Heart right ventricle (tissue), 16 donors: Measurements from ENCODE around the gene NBL1. TPM values are rescaled to one million over a fixed set of nuclear protein-coding genes. Genes with fewer than 3 reads are reported as not detected.

ENCODE experiments used
- ATAC-seq, 8 donors: fragments of 200-7000 bp; cut with Tn5 transposase; one replicate each; pipeline ENCODE4 v1.9.1; 2020; ENCODE audit warnings: mild to moderate bottlenecking in 8 of 8, moderate library complexity in 8 of 8, moderate number of reproducible peaks in 1 of 8
- DNase-seq, 2 donors: peaks; one replicate each; pipeline ENCODE4 v3.0.0-alpha.2; 2020
- H3K27ac ChIP-seq, 10 donors: fragments of 200-600 bp; sonication (generic) in 2 of 10; one replicate each; pipeline versions ENCODE4 v1.5.0 to v1.8.0; 2020 to 2022; ENCODE audit warnings: mild to moderate bottlenecking in 3 of 10
- H3K27me3 ChIP-seq, 7 donors: fragments of 200-600 bp; one replicate each; pipeline ENCODE4 v1.8.0; 2021 to 2022; ENCODE audit warnings: mild to moderate bottlenecking in 2 of 7
- H3K36me3 ChIP-seq, 9 donors: fragments of 200-600 bp; sonication (generic) in 1 of 9; one replicate each; pipeline versions ENCODE4 v1.5.0 to v1.8.0; 2020 to 2022; ENCODE audit warnings: mild to moderate bottlenecking in 2 of 9
- H3K4me1 ChIP-seq, 9 donors: fragments of 200-600 bp; sonication (generic) in 1 of 9; one replicate each; pipeline versions ENCODE4 v1.5.0 to v1.8.0; 2020 to 2022; ENCODE audit warnings: mild to moderate bottlenecking in 4 of 9
- H3K4me3 ChIP-seq, 10 donors: fragments of 200-600 bp; sonication (generic) in 2 of 10; one replicate each; pipeline versions ENCODE4 v1.5.0 to v1.8.0; 2020 to 2022; ENCODE audit warnings: mild to moderate bottlenecking in 7 of 10, moderate library complexity in 2 of 10
- H3K9me3 ChIP-seq, 11 donors: fragments of 200-600 bp in 10 of 11; sonication (generic) in 2 of 11; one replicate each; pipeline versions ENCODE4 v1.5.0 to v1.8.0; 2013 to 2022; ENCODE audit warnings: mild to moderate bottlenecking in 2 of 11, control low read depth in 1 of 11, moderate library complexity in 1 of 11
- WGBS, 2 donors: extraction: QIAGEN DNeasy Blood & Tissue Kit; methylation state at CpG; one replicate each; pipeline ENCODE4 v1.1.7; 2013; ENCODE audit warnings: inconsistent platforms in 1 of 2; 5-methylcytosine and 5-hydroxymethylcytosine counted together
- intact Hi-C, 10 donors: fragments of 100-400 bp; cut with DNase I; formaldehyde crosslinking; loops; one replicate each; pipeline versions ENCODE4 v1.11.1 to v1.14.2; 2022
- polyA plus RNA-seq, 2 donors: library from polyadenylated mRNA; stranded (reverse); fragments of 200-250 nt; gene quantifications; one replicate each; pipeline ENCODE4 v1.2.3, GENCODE V29; 2013
- total RNA-seq, 10 donors: library from RNA; stranded (reverse); fragmentation: NEBNext Ultra II Directional in 3 of 10; extraction: Animal tissue kit (Norgen Biotek cat#: 25700) in 3 of 10; gene quantifications; one replicate each; pipeline versions ENCODE4 v1.2.1 to v1.2.4, GENCODE V29; 2021 to 2023
- TF ChIP-seq, protein P1 (sequence below), 9 donors: fragments of 200-600 bp; sonication (generic) in 2 of 9; IDR thresholded peaks; one replicate each; pipeline versions ENCODE4 v1.5.0 to v1.8.0; 2021 to 2022; ENCODE audit warnings: antibody characterized with exemption in 9 of 9, mild to moderate bottlenecking in 5 of 9, moderate library complexity in 1 of 9
- donor health status: Arrhythmogenic right ventricular cardiomyopathy.
- donor health status: ischemic (EF 13 %, LVEDD 7.1; RV severe dilation, severe dysfunction).
- donor health status: healthy with polysubstance abuse.
- donor health status: DM: no; HTN: yes; CAD: no.
- donor health status: DM: no; HTN: no; CAD: no.
- donor health status: ischemic (EF 25% LVEDD 6.9; RV normal size, moderate dysfunction).
- donor health status: ischemic (EF 25% LVEDD 5.7; RV mildly dilated, moderate dysfunction).
- donor health status: healthy.
- donor health status: DM: yes; HTN: yes; CAD: no.
- donor health status: Ischemic cardiomyopathy.
- donor health status: ischemic (EF 35%, LVEDD 5.7; RV mildly dilated, moderate dysfunction).
- donor health status: nonischemic (EF 11% LVEDD 7.7; RV severe dilation, severe dysfunction).
- donor health status: DM: yes; HTN: yes; CAD: no.
- donor health status: PGD.
- donor health status: ischemic (EF 29% LVEDD 5.4; RV normal size, mild dysfunction).
- donor health status: nonischemic (EF 23%, LVEDD 6.1; RV moderate dilation, normal function).

The NBL1 gene
- total and polyA plus RNA-seq, 12 donors: 18.5 to 48.7 (median 38.3) TPM

DNA sequence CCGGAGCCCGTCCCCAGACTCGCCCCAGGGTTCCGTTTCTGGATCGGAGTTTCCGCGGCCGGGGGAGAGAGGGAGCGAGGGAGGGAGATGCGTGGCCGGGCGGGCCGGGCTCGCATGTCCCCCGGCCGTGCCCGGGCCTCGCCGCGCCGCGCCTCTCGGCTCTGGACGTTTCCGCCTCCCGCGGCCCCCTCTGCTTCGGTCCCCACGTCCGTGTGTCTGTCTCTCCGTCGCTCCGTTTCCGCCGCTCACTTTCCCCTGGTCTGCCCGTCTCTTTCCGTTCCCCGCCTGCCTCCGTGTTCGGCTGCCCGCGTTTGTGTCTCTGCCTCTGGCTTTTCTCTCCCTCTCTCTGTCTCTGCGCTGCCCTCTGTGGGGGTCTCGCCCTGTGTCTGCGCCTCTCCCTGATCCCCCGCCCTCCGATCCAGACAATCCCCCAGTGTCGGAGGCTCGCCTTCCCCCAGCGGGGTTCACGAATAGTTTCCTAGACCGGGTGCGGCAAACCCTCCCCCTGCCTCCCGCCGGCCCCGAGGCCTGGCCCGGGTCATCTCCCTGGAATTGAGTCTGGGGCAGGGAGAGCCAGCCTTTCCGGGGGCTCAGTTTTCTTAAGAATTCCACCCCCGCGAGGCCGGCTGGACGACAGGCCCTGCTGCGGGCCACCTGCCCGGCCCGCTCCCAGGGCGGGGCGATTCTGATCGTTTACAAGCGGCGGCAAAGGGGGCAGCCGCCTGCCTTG is 735 bp downstream of the NBL1 start:
- Histone ChIP-seq H3K36me3 (no peaks in the 10 kb centered on the region), H3K27me3 (peaks cover 0 to 42% (median 0%) of the 10 kb centered on the region in 7 donors), H3K27ac (peak overlapping the region; percentile 78 to 95 (median 92)), H3K4me3 (peak overlapping the region; percentile 44 to 88 (median 72)), H3K9me3 (no peaks in the 10 kb centered on the region), H3K4me1 (peaks cover 5 to 67% (median 51%) of the 10 kb centered on the region in 9 donors)
- intact Hi-C loops: loop anchor here (5.0 to 10.0 kb wide), 7 partner anchors 38 to 253 kb away; partner anchors contain the start of gene CAPZB (in 6 of the 10)
- peak; percentile 41 to 49 for DNase-seq
- peak; percentile 4 to 33 (median 21) for ATAC-seq
- TF ChIP-seq, protein P1, sequence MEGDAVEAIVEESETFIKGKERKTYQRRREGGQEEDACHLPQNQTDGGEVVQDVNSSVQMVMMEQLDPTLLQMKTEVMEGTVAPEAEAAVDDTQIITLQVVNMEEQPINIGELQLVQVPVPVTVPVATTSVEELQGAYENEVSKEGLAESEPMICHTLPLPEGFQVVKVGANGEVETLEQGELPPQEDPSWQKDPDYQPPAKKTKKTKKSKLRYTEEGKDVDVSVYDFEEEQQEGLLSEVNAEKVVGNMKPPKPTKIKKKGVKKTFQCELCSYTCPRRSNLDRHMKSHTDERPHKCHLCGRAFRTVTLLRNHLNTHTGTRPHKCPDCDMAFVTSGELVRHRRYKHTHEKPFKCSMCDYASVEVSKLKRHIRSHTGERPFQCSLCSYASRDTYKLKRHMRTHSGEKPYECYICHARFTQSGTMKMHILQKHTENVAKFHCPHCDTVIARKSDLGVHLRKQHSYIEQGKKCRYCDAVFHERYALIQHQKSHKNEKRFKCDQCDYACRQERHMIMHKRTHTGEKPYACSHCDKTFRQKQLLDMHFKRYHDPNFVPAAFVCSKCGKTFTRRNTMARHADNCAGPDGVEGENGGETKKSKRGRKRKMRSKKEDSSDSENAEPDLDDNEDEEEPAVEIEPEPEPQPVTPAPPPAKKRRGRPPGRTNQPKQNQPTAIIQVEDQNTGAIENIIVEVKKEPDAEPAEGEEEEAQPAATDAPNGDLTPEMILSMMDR (IDR thresholded peaks at IDR 0.05): no peak
- WGBS, 2 donors: 7 to 8% methylated on average over 64 to 71 of the region's 71 CpGs

DNA sequence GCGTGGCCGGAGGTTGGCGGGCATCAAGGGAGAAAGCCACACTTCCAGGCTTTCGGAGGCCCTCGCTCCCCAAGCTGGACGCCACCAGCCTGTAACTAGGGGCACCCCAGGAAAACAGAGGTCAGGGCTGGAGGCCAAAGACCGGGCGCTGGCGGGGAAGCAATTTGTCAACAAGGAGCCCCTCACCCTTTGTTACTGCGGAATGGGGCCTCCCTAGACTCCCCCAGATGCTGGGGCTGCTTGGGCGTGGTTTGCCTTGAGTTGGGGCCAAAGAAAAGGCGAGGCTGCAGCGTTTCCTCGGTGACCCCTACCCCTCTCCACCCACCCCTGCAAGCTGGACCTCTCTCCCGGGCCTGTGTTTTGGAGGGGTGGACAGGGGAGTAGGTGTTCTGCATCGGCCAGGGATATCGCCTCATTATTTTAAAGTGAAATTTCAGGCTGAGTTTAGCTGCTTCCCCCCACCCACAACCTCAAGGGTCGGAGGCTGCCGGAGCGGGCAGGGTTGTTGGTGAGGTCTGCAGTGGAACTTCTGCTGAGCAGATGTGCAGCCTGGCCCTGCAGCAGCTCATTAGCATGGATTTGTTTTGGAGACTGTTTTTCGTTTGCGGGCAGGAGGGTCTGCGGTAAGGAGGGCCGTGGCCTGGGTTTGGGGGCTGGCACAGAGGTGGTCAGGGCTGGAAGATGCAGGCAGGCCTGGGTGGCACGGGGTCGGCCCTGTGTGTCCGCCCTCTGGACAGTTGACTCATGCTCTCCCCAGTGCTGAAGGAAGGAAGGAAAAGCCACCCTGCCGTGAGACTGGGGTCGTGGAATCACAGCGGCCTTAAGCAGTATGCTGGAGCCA is 1.5 kb downstream of the NBL1 start:
- TF ChIP-seq, protein P1 (IDR thresholded peaks at IDR 0.05): no peak
- ATAC-seq: peak in 5 of 8 donors; percentile 2 to 10 (median 6)
- intact Hi-C loops: loop anchor here in 9 of 10 donors (5.0 to 10.0 kb wide), 5 partner anchors 48 to 253 kb away; partner anchors contain the start of gene CAPZB (in 6 of the 9)
- 40 to 54% methylated on average over 30 of the region's 30 CpGs for WGBS, 2 donors
- peaks cover 0 to 42% (median 0%) of the 10 kb centered on the region in 7 donors for H3K27me3 ChIP-seq
- H3K4me1 ChIP-seq: peaks cover 12 to 70% (median 57%) of the 10 kb centered on the region in 9 donors
- no peaks in the 10 kb centered on the region for H3K9me3 ChIP-seq
- peak in 1 of 2 donors; percentile 52 for DNase-seq
- no peaks in the 10 kb centered on the region for H3K36me3 ChIP-seq
- peak overlapping the region; percentile 78 to 95 (median 92) for H3K27ac ChIP-seq
- peak overlapping the region; percentile 44 to 88 (median 72) for H3K4me3 ChIP-seq

DNA sequence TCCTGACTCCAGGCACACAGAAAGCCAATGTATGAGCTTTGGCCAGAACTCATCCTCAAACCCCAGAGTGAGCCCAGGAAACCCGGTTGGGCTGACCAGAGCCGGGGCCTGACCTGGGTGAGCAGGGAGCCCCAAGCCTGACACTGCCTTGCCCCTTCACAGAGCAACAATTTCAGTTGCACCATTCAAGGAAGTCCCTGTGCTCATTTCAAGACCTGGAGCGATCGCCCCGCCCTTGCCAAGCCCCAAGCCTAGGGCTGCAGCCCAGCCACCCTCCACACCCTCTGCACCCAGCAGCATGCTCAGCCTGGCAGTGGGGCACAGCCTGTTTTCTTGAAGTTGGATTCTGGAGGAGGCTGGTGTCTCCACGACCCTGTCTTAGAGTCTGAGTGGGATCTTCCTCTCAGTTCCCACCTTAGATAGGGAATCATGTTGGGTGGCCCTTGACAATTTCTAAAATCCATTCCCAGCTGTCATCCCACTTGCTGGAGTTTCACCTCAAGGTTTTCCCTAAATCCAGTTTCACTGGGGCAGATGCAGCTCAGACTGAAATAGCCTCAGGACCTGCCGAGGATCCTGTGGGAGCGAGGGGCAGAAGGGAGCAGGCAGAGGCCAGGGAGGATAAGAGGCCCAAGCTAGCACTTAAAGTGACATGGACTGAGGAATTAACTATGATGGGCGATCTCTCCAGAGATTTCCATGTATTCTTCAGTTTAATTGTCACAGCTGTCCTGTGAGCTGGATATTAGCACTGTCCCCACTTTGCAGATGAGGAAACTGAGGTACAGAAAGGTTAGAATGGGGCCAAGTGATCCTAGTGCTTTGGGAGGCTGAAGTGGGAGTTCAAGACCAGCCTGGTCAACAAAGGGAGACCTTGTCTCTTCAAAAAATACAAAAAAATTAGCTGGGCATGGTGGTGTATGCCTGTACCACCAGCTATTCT is 2.5 kb downstream of the NBL1 start:
- ATAC-seq (no peak), DNase-seq (no peak)
- Histone ChIP-seq H3K4me3 (peak overlapping the region in 9 of 10 donors; percentile 51 to 88 (median 72)), H3K36me3 (no peaks in the 10 kb centered on the region), H3K9me3 (no peaks in the 10 kb centered on the region), H3K27me3 (peaks cover 0 to 42% (median 0%) of the 10 kb centered on the region in 7 donors), H3K4me1 (peaks cover 17 to 77% (median 65%) of the 10 kb centered on the region in 9 donors), H3K27ac (peak overlapping the region in 9 of 10 donors; percentile 81 to 95 (median 92))
- WGBS, 2 donors: 73 to 83% methylated on average over 9 of the region's 9 CpGs
- TF ChIP-seq, protein P1 (IDR thresholded peaks at IDR 0.05): no peak
- intact Hi-C loops: loop anchor here in 9 of 10 donors (5.0 to 10.0 kb wide), 5 partner anchors 49 to 254 kb away; partner anchors contain the start of gene CAPZB (in 6 of the 9)
